ENCODE results near the gene CASP6. TPM values are rescaled to one million over a fixed set of nuclear protein-coding genes. Genes with fewer than 3 reads are reported as not detected.

CASP6 gene

GRCh38 chr4:109648266-109648996 is 54.8 kb downstream of the CASP6 start:
- H4K5ac ChIP-seq (ENCODE audit: low read length) = no peak overlapping the region
- no CpG with 5 or more reads among the region's 5 CpGs for WGBS (ENCODE audit: extremely low coverage, insufficient coverage, low lambda C conversion rate)
- H2AK5ac ChIP-seq (ENCODE audit: low read length) = no peak overlapping the region
- H3K79me2 ChIP-seq (ENCODE audit: control insufficient read depth, insufficient read depth, low read length) = no peaks in the 10 kb centered on the region
- no peaks in the 10 kb centered on the region for H3K4me1 ChIP-seq (ENCODE audit: control insufficient read depth, low read depth, low read length)
- H4K8ac ChIP-seq (ENCODE audit: low read depth, low read length) = no peak overlapping the region
- H2BK120ac ChIP-seq (ENCODE audit: low read depth, low read length) = no peak overlapping the region
- H2BK5ac ChIP-seq (ENCODE audit: low read length) = no peak overlapping the region
- no peak overlapping the region for H3K18ac ChIP-seq (ENCODE audit: low read length)
- H3K36me3 ChIP-seq (ENCODE audit: control insufficient read depth, insufficient read depth, low read length) = no peaks in the 10 kb centered on the region
- H3K4me3 ChIP-seq (ENCODE audit: low read length) = no peak overlapping the region
- H3K27ac ChIP-seq (ENCODE audit: low read depth, low read length) = no peak overlapping the region
- H3K9ac ChIP-seq (ENCODE audit: low read length) = no peak overlapping the region
- H3K27me3 ChIP-seq (ENCODE audit: insufficient read depth, low read length, poor library complexity) = no peaks in the 10 kb centered on the region
- no peak overlapping the region for H3K4ac ChIP-seq (ENCODE audit: low read depth, low read length)
- H3K56ac ChIP-seq (ENCODE audit: low read length) = no peak overlapping the region
- no peak overlapping the region for H3K23ac ChIP-seq (ENCODE audit: low read length)
- H3K79me1 ChIP-seq (ENCODE audit: low read length) = no peaks in the 10 kb centered on the region
- H3K4me2 ChIP-seq (ENCODE audit: low read length) = no peak overlapping the region
- DNase-seq = no peak
- H2BK15ac ChIP-seq (replicated peaks; ENCODE audit: low read depth) = no peak overlapping the region

GRCh38 chr4:109645874-109646710 is 57.2 kb downstream of the CASP6 start:
- Histone ChIP-seq H3K4me2 (ENCODE audit: low read length) (no peak overlapping the region), H3K36me3 (ENCODE audit: control insufficient read depth, insufficient read depth, low read length) (no peaks in the 10 kb centered on the region), H2BK5ac (ENCODE audit: low read length) (no peak overlapping the region), H3K79me2 (ENCODE audit: control insufficient read depth, insufficient read depth, low read length) (no peaks in the 10 kb centered on the region), H4K5ac (ENCODE audit: low read length) (no peak overlapping the region), H3K56ac (ENCODE audit: low read length) (no peak overlapping the region), H3K4me1 (ENCODE audit: control insufficient read depth, low read depth, low read length) (no peaks in the 10 kb centered on the region), H3K4me3 (ENCODE audit: low read length) (no peak overlapping the region), H3K27me3 (ENCODE audit: insufficient read depth, low read length, poor library complexity) (no peaks in the 10 kb centered on the region), H2BK15ac (replicated peaks; ENCODE audit: low read depth) (no peak overlapping the region), H3K9ac (ENCODE audit: low read length) (no peak overlapping the region), H3K18ac (ENCODE audit: low read length) (no peak overlapping the region), H3K4ac (ENCODE audit: low read depth, low read length) (no peak overlapping the region), H3K79me1 (ENCODE audit: low read length) (no peaks in the 10 kb centered on the region), H3K23ac (ENCODE audit: low read length) (no peak overlapping the region), H3K27ac (ENCODE audit: low read depth, low read length) (no peak overlapping the region), H2AK5ac (ENCODE audit: low read length) (no peak overlapping the region), H2BK120ac (ENCODE audit: low read depth, low read length) (no peak overlapping the region), H4K8ac (ENCODE audit: low read depth, low read length) (no peak overlapping the region)
- no peak for DNase-seq
- no CpG with 5 or more reads among the region's 7 CpGs for WGBS (ENCODE audit: extremely low coverage, insufficient coverage, low lambda C conversion rate)

- H3K4me1 ChIP-seq (ENCODE audit: control insufficient read depth, low read depth, low read length) = no peaks in the 10 kb centered on the region
- H3K79me1 ChIP-seq (ENCODE audit: low read length) = no peaks in the 10 kb centered on the region
- H3K79me2 ChIP-seq (ENCODE audit: control insufficient read depth, insufficient read depth, low read length) = no peaks in the 10 kb centered on the region
- no peak overlapping the region for H3K4me2 ChIP-seq (ENCODE audit: low read length)
- no peak overlapping the region for H4K5ac ChIP-seq (ENCODE audit: low read length)
- H3K9ac ChIP-seq (ENCODE audit: low read length) = no peak overlapping the region
- no peak overlapping the region for H2BK5ac ChIP-seq (ENCODE audit: low read length)
- H3K4ac ChIP-seq (ENCODE audit: low read depth, low read length) = no peak overlapping the region
- no peak overlapping the region for H2AK5ac ChIP-seq (ENCODE audit: low read length)
- WGBS (ENCODE audit: extremely low coverage, insufficient coverage, low lambda C conversion rate) = no CpG with 5 or more reads among the region's 2 CpGs
- no peak for DNase-seq
- H3K27me3 ChIP-seq (ENCODE audit: insufficient read depth, low read length, poor library complexity) = no peaks in the 10 kb centered on the region
- H3K18ac ChIP-seq (ENCODE audit: low read length) = no peak overlapping the region
- no peak overlapping the region for H2BK15ac ChIP-seq (replicated peaks; ENCODE audit: low read depth)
- no peak overlapping the region for H2BK120ac ChIP-seq (ENCODE audit: low read depth, low read length)
- H3K23ac ChIP-seq (ENCODE audit: low read length) = no peak overlapping the region
- H3K4me3 ChIP-seq (ENCODE audit: low read length) = no peak overlapping the region
- H3K27ac ChIP-seq (ENCODE audit: low read depth, low read length) = no peak overlapping the region
- no peaks in the 10 kb centered on the region for H3K36me3 ChIP-seq (ENCODE audit: control insufficient read depth, insufficient read depth, low read length)
- H4K8ac ChIP-seq (ENCODE audit: low read depth, low read length) = no peak overlapping the region
- no peak overlapping the region for H3K56ac ChIP-seq (ENCODE audit: low read length)
Observed at GRCh38 chr4:109640644-109641043, 62.6 kb downstream of the CASP6 start.

Small RNAs within 50 kb of the gene (small RNA-seq; reads per million reads assigned to genes)
- not detected for gene HIGD1AP14 (ENCODE audit: insufficient read depth)

Data from mesendoderm (in vitro differentiated cells).